ENCODE results near the gene SPINK6. TPM values are rescaled to one million over a fixed set of nuclear protein-coding genes. Genes with fewer than 3 reads are reported as not detected.

SPINK6 gene
- total RNA-seq, 4 donors from 2014 or later, result not detected

DNA sequence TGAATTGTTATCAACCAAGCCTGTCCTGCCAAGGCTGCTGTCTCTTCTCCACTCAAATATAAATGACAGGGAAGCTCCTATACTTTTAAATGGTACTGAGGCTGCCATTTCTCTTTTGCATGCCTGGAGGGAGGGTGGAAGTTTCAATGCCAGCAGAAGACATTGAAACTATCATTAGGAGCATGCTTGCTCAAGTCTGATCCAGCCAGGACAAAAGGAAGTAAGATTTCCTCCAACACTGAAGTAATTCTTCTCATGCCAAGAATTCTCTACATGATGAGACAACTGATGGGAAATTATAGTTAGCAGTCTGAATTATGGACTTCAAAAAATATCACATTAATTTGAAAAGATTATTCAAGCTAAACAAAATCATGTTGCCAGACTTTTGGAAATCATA is 5.4 kb downstream of the SPINK6 start:
- ATAC-seq (no peak), DNase-seq (no peak)
- Histone ChIP-seq H3K27me3 (no peaks in the 10 kb centered on the region), H3K4me1 (no peaks in the 10 kb centered on the region), H3K36me3 (no peaks in the 10 kb centered on the region), H3K4me3 (no peak overlapping the region), H3K27ac (no peak overlapping the region), H3K9me3 (no peaks in the 10 kb centered on the region)
- TF ChIP-seq POLR2A (IDR thresholded peaks at IDR 0.05), result no peak
- TF ChIP-seq, protein P1, sequence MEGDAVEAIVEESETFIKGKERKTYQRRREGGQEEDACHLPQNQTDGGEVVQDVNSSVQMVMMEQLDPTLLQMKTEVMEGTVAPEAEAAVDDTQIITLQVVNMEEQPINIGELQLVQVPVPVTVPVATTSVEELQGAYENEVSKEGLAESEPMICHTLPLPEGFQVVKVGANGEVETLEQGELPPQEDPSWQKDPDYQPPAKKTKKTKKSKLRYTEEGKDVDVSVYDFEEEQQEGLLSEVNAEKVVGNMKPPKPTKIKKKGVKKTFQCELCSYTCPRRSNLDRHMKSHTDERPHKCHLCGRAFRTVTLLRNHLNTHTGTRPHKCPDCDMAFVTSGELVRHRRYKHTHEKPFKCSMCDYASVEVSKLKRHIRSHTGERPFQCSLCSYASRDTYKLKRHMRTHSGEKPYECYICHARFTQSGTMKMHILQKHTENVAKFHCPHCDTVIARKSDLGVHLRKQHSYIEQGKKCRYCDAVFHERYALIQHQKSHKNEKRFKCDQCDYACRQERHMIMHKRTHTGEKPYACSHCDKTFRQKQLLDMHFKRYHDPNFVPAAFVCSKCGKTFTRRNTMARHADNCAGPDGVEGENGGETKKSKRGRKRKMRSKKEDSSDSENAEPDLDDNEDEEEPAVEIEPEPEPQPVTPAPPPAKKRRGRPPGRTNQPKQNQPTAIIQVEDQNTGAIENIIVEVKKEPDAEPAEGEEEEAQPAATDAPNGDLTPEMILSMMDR (IDR thresholded peaks at IDR 0.05 in 4 of 5, conservative IDR thresholded peaks at IDR 0.05 in 1 of 5), result no peak
- in situ Hi-C loops (cut with MboI; ENCODE audit: low sequenced_read_pairs in 4 of 4) (no loop called here), intact Hi-C loops (cut with DNase I; ENCODE audit: low total_unique reads) (no loop called here)

DNA sequence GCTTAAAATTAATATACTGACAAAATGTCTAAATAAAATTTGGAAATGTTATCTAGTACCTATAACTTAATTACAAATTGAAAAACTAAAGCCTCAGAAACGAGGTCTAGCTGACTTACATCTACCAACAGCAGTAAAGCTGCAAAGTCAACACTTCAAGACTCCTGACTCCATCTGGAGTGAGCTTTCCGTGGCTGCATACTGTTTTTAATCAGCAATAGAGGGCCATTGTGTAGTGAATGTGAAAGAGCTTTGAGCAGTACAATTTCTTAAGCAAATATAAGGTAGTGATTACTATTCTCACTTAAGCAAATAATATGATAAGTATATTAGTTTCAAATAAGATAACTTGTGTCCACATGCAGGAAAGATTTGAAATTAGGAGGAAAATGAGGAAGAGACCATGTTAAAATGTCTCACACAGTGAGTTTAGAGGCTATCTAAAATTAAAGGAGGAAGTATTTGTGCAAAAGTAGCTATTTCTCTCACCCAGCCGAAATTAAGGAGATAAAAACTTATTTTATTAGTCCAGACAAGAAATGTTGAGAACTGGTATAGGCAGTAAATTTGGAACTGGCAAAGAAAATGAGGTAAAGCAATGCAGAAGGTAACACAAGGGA is 6.4 kb downstream of the SPINK6 start:
- ATAC-seq (no peak), DNase-seq (no peak)
- TF ChIP-seq, protein P1 (IDR thresholded peaks at IDR 0.05 in 4 of 5, conservative IDR thresholded peaks at IDR 0.05 in 1 of 5), result no peak
- TF ChIP-seq POLR2A (IDR thresholded peaks at IDR 0.05), result no peak
- Histone ChIP-seq H3K4me3 (no peak overlapping the region), H3K27me3 (no peaks in the 10 kb centered on the region), H3K27ac (no peak overlapping the region), H3K36me3 (no peaks in the 10 kb centered on the region), H3K9me3 (no peaks in the 10 kb centered on the region), H3K4me1 (no peaks in the 10 kb centered on the region)
- in situ Hi-C loops (cut with MboI; ENCODE audit: low sequenced_read_pairs in 4 of 4) (no loop called here), intact Hi-C loops (cut with DNase I; ENCODE audit: low total_unique reads) (no loop called here)

DNA sequence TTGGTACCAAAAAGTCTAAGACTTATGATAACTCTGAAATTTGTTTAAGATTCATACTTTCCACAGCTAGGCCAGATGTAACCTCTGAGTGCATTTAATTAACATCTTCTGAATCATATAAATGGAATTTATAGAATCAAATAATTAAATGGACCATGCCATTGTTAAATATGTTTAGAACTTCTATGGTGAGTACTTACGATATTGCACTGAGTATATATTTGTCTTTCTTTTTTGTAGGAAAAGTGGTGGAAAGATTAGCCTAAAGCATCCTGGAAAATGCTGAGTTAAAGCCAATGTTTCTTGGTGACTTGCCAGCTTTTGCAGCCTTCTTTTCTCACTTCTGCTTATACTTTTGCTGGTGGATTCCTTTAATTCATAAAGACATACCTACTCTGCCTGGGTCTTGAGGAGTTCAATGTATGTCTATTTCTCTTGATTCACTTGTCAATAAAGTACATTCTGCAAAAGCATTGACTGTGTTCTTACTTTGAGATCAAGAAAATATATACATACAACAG is 11.9 kb downstream of the SPINK6 start:
- ATAC-seq (no peak), DNase-seq (no peak)
- Histone ChIP-seq H3K4me3 (no peak overlapping the region), H3K9me3 (no peaks in the 10 kb centered on the region), H3K36me3 (no peaks in the 10 kb centered on the region), H3K4me1 (no peaks in the 10 kb centered on the region), H3K27me3 (no peaks in the 10 kb centered on the region), H3K27ac (no peak overlapping the region)
- in situ Hi-C loops (cut with MboI; ENCODE audit: low sequenced_read_pairs in 4 of 4), result no loop called here
- intact Hi-C loops (cut with DNase I; ENCODE audit: low total_unique reads), result no loop called here
- TF ChIP-seq, protein P1 (IDR thresholded peaks at IDR 0.05 in 4 of 5, conservative IDR thresholded peaks at IDR 0.05 in 1 of 5), result no peak
- no peak for TF ChIP-seq POLR2A (IDR thresholded peaks at IDR 0.05)

DNA sequence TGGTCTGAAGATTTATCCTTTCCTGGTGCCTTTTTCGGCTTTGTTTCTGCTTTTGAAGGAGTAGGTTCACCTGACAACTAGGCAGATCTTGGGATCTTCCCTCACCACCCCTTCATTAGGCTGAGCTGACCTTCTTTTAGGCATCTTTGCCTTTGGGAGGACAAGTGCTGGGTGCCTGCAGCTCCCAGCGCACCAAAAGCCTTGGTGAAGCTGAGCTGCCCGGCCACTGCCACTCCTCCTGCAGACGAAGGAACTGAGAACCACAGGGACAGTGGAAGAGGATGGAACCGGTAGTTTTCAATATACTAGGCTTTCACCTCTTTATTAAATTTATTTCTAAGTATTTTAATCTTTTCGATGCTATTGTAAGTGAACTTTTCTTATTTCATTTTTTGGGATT is 18.7 kb downstream of the SPINK6 start:
- Histone ChIP-seq H3K4me1 (no peaks in the 10 kb centered on the region), H3K4me3 (no peak overlapping the region), H3K27ac (no peak overlapping the region), H3K36me3 (no peaks in the 10 kb centered on the region), H3K9me3 (no peaks in the 10 kb centered on the region), H3K27me3 (no peaks in the 10 kb centered on the region)
- intact Hi-C loops (cut with DNase I; ENCODE audit: low total_unique reads), result no loop called here
- in situ Hi-C loops (cut with MboI; ENCODE audit: low sequenced_read_pairs in 4 of 4), result no loop called here
- TF ChIP-seq, protein P1 (IDR thresholded peaks at IDR 0.05 in 4 of 5, conservative IDR thresholded peaks at IDR 0.05 in 1 of 5), result no peak
- no peak for TF ChIP-seq POLR2A (IDR thresholded peaks at IDR 0.05)
- no peak for DNase-seq
- ATAC-seq, result no peak

Data from gastrocnemius medialis (tissue), 4 donors.